DOHH2 (cell line): ENCODE data around the gene KHNYN.

Experiments used
- CTCF ChIP-seq: fragments of 200-600 bp; sonication (generic); IDR thresholded peaks from one replicate; pipeline ENCODE4 v1.5.1; 2014; ENCODE audit warnings: antibody characterized with exemption, mild to moderate bottlenecking, low read depth, low read length; ENCODE audit not compliant: poor library complexity, severe bottlenecking
- EZH2phosphoT487 ChIP-seq: fragments of 200-600 bp; sonication (generic); IDR thresholded peaks from 2 replicates; pipeline ENCODE4 v1.6.1; 2017; ENCODE audit warnings: borderline replicate concordance, mild to moderate bottlenecking, antibody characterized with exemption, low read length, moderate library complexity, mixed read lengths

GRCh38 chr14:24437736-24438067 is 7.9 kb downstream of the KHNYN start:
- TF ChIP-seq CTCF (no peak), EZH2phosphoT487 (no peak)
